Gastrocnemius medialis (tissue), 4 donors: ENCODE results near the gene AFG1L.

Experiments used
- POLR2A ChIP-seq, 2 donors: fragments of 450-650 bp; IDR thresholded peaks; one replicate each; pipeline ENCODE4 v1.6.1; 2017; ENCODE audit warnings: antibody characterized with exemption in 2 of 2, mild to moderate bottlenecking in 2 of 2, moderate library complexity in 2 of 2
- TF ChIP-seq, protein P1 (sequence below), 5 experiments: fragments of 450-650 bp in 3 of 5; fragments of 200-600 bp in 2 of 5; sonication (generic) in 2 of 5; IDR thresholded peaks in 4 of 5; conservative IDR thresholded peaks in 1 of 5; 1 replicate in 4 of 5; 2 replicates in 1 of 5; pipeline ENCODE4 v1.5.1; 2016 to 2019; ENCODE audit warnings: antibody characterized with exemption in 5 of 5, mild to moderate bottlenecking in 3 of 5, moderate library complexity in 3 of 5

DNA sequence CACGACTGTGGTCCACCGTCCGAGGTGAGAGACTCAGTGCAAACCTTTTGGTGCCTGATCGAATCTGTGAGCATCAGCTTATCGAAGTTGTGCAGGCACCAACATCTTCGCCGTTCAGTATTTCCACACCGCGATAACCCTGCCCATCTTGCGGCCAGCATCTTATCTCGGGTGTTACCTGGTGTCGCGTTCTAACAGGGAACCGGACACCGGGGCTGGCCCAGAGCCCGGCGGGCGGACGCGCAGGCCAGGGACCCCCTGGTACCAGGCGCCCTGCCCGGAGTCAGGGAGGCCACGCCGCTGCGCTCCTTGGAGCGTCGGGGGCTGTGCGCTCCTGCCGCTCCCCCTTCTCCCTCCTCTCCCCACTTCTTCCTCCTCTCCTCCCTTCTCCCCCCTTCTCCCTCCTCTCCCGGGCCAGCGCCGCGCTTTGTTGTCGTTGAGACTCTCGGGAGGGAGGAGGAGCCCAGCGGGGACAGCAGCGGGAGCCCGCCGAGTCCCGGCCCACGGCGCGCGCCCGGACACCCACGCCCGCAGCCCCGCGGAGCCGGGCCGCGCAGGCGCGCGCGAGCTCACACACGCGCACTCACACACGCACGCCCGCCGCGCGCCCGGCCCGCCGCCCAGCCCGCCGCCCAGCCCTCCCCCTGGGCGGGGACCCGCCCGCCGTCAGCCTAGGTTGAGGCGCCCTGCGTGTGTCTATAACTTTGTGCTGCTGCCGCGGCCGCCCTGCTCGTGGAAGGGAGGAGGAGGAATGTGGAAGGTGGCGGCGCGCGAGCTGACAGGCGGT is 264.4 kb downstream of the AFG1L start:
- TF ChIP-seq, protein P1, sequence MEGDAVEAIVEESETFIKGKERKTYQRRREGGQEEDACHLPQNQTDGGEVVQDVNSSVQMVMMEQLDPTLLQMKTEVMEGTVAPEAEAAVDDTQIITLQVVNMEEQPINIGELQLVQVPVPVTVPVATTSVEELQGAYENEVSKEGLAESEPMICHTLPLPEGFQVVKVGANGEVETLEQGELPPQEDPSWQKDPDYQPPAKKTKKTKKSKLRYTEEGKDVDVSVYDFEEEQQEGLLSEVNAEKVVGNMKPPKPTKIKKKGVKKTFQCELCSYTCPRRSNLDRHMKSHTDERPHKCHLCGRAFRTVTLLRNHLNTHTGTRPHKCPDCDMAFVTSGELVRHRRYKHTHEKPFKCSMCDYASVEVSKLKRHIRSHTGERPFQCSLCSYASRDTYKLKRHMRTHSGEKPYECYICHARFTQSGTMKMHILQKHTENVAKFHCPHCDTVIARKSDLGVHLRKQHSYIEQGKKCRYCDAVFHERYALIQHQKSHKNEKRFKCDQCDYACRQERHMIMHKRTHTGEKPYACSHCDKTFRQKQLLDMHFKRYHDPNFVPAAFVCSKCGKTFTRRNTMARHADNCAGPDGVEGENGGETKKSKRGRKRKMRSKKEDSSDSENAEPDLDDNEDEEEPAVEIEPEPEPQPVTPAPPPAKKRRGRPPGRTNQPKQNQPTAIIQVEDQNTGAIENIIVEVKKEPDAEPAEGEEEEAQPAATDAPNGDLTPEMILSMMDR (IDR thresholded peaks at IDR 0.05 in 4 of 5, conservative IDR thresholded peaks at IDR 0.05 in 1 of 5), result no peak
- TF ChIP-seq POLR2A (IDR thresholded peaks at IDR 0.05), result peak; percentile 91 to 95
